Measurements from ENCODE around the gene TMEM130.
A peak's percentile ranks its signal among the peaks of the same experiment; 100 is the strongest.

Gene TMEM130

GRCh38 chr7:98805956-98806838 is 63.6 kb downstream of the TMEM130 start:
- no peak for DNase-seq

- DNase-seq: no peak
Observed at GRCh38 chr7:98802781-98803110, 67.1 kb downstream of the TMEM130 start.

- DNase-seq: peak; percentile 96
Observed at GRCh38 chr7:98802088-98802780, 67.6 kb downstream of the TMEM130 start.

GRCh38 chr7:98800996-98801395 is 68.8 kb downstream of the TMEM130 start:
- no peak for DNase-seq

GRCh38 chr7:98797150-98797549 is 72.7 kb downstream of the TMEM130 start:
- no peak for DNase-seq
